Measurements from ENCODE around the gene NCOA1.

The NCOA1 gene

GRCh38 chr2:24620936-24621335 lies 129.9 kb downstream of the NCOA1 start:
- Histone ChIP-seq H3K36me3 (ENCODE audit: control insufficient read depth in 2 of 2, insufficient read depth in 1 of 2, low read length in 2 of 2) (no peaks in the 10 kb centered on the region), H3K27ac (ENCODE audit: extremely low read depth, low read depth, low read length) (no peak overlapping the region), H3K4me3 (ENCODE audit: low read depth, low read length) (no peak overlapping the region), H3K9me3 (ENCODE audit: control insufficient read depth, insufficient read depth, low read depth, low read length) (no peaks in the 10 kb centered on the region), H3K4me1 (ENCODE audit: control insufficient read depth, insufficient read depth, low read length) (peaks cover 3% of the 10 kb centered on the region; the same call in 1 of the 2 replicates)
- TF ChIP-seq ZNF350 (tag by site-specific recombination; IDR thresholded peaks at IDR 0.05) (no peak), ZFP3 (tag by site-specific recombination; IDR thresholded peaks at IDR 0.05; ENCODE audit: low read depth) (no peak), ZNF280C (tag by site-specific recombination; IDR thresholded peaks at IDR 0.05) (no peak), ZNF549 (tag by site-specific recombination; IDR thresholded peaks at IDR 0.05) (no peak), ZNF843 (tag by site-specific recombination; IDR thresholded peaks at IDR 0.05) (no peak), ZNF140 (tag by site-specific recombination; IDR thresholded peaks at IDR 0.05) (no peak), ZNF830 (tag by site-specific recombination; IDR thresholded peaks at IDR 0.05; ENCODE audit: low read depth) (no peak)
- POLR2A ChIA-PET: no interaction called here
- CTCF ChIA-PET: interaction anchor here (0.7 to 1.0 kb wide), 3 partner anchors 127 to 207 kb away, joined by 3 to 4 read pairs (median 3); no protein-coding TSS in a partner anchor

DNA sequence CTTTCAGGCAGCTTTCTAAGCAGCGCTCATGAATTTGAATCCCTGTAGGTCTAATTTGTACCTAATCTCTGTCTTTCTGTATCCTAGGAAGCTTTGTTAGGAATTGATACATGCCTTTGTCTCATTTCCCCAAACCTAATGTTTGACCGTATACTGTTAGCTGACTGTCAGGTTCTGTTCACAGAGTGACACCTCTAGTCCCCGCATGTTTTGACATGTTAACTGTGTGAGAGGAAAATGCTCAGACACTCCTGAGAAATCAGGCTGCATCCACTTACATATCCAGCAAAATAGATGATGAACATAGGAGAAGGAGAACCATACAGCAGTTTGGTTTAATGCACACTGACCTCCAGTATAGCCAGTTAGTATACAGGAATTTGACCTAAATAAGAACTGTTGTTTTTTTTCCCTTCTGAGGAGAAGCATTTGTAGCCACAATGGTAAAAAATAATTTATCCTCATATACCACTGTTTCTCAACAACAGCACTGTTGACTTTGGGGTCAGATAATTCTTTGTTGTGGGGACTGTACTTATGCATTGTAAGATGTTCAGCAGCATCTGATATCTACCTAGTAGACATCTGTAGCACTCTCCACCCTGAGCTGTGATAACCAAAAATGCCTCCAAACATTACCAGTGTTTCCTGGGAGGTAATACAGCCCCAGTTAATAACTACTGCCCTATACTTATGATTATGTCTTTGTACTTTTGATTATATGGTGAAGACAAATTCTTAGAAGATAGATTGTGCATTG lies 130.9 kb downstream of the NCOA1 start:
- H3K4me3 ChIP-seq (ENCODE audit: low read depth, low read length): no peak overlapping the region
- no peaks in the 10 kb centered on the region for H3K36me3 ChIP-seq (ENCODE audit: control insufficient read depth in 2 of 2, insufficient read depth in 1 of 2, low read length in 2 of 2)
- POLR2A ChIA-PET: no interaction called here

More for the DNA sequence above, 130.9 kb downstream of the NCOA1 start:
- no peaks in the 10 kb centered on the region for H3K9me3 ChIP-seq (ENCODE audit: control insufficient read depth, insufficient read depth, low read depth, low read length)
- TF ChIP-seq ZNF324 (tag by site-specific recombination; IDR thresholded peaks at IDR 0.05) (no peak), ZNF580 (tag by site-specific recombination; IDR thresholded peaks at IDR 0.05) (no peak), ZNF596 (tag by site-specific recombination; IDR thresholded peaks at IDR 0.05) (no peak), ZNF223 (tag by site-specific recombination; IDR thresholded peaks at IDR 0.05) (no peak), ZNF521 (tag by site-specific recombination; IDR thresholded peaks at IDR 0.05) (no peak), ZNF561 (tag by site-specific recombination; IDR thresholded peaks at IDR 0.05; ENCODE audit: borderline replicate concordance) (no peak), INSM2 (tag by site-specific recombination; IDR thresholded peaks at IDR 0.05) (no peak), ZNF677 (tag by site-specific recombination; IDR thresholded peaks at IDR 0.05) (no peak), SP3 (tag by site-specific recombination; IDR thresholded peaks at IDR 0.05) (no peak), GLI4 (tag by site-specific recombination; IDR thresholded peaks at IDR 0.05) (no peak), HOXC10 (CRISPR knock-in tag; IDR thresholded peaks at IDR 0.05) (no peak), SP2 (tag by site-specific recombination; IDR thresholded peaks at IDR 0.05) (no peak), SCRT1 (tag by site-specific recombination; IDR thresholded peaks at IDR 0.05; ENCODE audit: borderline replicate concordance) (no peak), ZNF112 (tag by site-specific recombination; IDR thresholded peaks at IDR 0.05) (no peak), FEZF1 (tag by site-specific recombination; IDR thresholded peaks at IDR 0.05) (no peak), ZNF26 (tag by site-specific recombination; IDR thresholded peaks at IDR 0.05) (no peak), ZNF362 (tag by site-specific recombination; IDR thresholded peaks at IDR 0.05) (no peak), ZNF629 (tag by site-specific recombination; IDR thresholded peaks at IDR 0.05) (no peak), ZNF2 (tag by site-specific recombination; IDR thresholded peaks at IDR 0.05) (no peak), ZBTB48 (tag by site-specific recombination; IDR thresholded peaks at IDR 0.05) (no peak)
- CTCF ChIA-PET: no interaction called here
- peaks cover 3% of the 10 kb centered on the region; the same call in 1 of the 2 replicates for H3K4me1 ChIP-seq (ENCODE audit: control insufficient read depth, insufficient read depth, low read length)
- H3K27ac ChIP-seq (ENCODE audit: extremely low read depth, low read depth, low read length): no peak overlapping the region
